ENCODE data around the gene AZU1.
"Not testable (repeated sequence)": the region's sequence is repeated elsewhere in the genome, so short reads cannot be mapped to it uniquely, and the experiment has no call there.

Gene AZU1

DNA sequence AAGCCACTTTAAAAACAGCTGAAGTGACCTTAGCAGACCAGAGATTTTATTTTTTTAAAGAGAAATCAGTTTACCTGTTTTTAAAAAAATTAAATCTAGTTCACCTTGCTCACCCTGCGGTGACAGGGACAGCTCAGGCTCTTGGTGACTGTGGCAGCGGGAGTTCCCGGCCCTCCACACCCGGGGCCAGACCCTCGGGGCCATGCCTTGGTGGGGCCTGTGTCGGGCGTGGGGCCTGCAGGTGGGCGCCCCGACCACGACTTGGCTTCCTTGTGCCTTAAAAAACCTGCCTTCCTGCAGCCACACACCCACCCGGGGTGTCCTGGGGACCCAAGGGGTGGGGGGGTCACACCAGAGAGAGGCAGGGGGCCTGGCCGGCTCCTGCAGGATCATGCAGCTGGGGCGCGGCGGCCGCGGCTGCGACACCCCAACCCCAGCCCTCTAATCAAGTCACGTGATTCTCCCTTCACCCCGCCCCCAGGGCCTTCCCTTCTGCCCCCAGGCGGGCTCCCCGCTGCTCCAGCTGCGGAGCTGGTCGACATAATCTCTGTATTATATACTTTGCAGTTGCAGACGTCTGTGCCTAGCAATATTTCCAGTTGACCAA is 16.7 kb upstream of the AZU1 start:
- no peak for DNase-seq

DNA sequence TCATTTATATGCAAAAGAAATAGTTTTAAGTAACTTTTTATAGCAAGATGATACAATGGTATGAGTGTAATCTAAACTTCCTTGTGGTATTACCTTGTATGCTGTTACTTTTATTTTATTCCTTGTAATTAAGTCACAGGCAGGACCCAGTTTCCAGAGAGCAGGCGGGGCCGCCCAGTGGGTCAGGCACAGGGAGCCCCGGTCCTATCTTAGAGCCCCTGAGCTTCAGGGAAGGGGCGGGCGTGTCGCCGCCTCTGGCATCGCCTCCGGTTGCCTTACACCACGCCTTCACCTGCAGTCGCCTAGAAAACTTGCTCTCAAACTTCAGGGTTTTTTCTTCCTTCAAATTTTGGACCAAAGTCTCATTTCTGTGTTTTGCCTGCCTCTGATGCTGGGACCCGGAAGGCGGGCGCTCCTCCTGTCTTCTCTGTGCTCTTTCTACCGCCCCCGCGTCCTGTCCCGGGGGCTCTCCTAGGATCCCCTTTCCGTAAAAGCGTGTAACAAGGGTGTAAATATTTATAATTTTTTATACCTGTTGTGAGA is 16.1 kb upstream of the AZU1 start:
- no peak for DNase-seq

DNA sequence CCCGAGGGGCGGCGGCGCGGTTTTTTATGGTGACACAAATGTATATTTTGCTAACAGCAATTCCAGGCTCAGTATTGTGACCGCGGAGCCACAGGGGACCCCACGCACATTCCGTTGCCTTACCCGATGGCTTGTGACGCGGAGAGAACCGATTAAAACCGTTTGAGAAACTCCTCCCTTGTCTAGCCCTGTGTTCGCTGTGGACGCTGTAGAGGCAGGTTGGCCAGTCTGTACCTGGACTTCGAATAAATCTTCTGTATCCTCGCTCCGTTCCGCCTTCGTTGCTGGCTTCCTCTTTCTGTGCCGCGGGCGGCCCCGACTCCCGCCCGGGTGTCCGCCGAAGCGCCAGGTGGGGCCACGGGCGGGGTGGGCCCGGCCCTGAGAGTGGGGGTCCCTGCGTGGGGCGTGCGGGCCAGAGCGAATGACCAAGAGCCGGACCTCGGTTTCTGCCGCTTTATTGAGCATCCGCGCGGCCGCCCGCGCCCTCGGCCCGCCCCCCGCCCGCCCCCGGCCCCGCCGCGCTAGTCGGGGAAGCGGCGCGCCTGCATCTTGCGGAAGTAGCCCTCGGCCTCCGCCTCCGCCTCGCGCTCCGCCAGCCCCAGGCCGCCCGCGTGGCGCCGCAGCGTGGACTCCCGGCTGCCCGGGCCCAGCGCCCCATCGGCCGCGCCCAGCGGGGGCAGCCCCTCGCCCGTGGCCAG is 15.4 kb upstream of the AZU1 start:
- no peak for DNase-seq

DNA sequence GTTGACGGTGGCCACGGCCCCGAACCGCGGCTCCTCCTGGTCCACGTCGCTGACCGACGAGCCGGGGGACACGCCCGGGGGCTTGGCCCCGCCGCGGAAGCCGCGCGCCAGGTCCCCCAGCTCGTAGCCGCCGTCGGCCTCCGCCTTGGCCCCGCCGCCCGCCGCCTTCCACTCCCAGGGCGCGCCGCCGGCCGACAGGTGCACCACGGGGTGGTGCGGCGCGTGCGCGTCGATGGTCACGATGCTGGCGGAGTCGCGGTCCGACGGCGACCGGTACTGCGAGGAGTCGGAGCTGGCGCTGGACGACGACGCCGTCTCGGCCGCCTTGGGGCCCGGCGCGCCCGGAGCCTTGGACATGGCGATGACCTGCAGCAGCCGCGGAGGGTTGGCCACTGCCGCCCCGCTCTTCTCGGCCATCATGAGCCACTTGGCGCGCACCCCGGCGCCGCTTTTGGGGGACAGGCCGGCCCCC is 14.9 kb upstream of the AZU1 start:
- no peak for DNase-seq

GRCh38 chr19:813219-814151 is 14.2 kb upstream of the AZU1 start:
- DNase-seq: no peak

DNA sequence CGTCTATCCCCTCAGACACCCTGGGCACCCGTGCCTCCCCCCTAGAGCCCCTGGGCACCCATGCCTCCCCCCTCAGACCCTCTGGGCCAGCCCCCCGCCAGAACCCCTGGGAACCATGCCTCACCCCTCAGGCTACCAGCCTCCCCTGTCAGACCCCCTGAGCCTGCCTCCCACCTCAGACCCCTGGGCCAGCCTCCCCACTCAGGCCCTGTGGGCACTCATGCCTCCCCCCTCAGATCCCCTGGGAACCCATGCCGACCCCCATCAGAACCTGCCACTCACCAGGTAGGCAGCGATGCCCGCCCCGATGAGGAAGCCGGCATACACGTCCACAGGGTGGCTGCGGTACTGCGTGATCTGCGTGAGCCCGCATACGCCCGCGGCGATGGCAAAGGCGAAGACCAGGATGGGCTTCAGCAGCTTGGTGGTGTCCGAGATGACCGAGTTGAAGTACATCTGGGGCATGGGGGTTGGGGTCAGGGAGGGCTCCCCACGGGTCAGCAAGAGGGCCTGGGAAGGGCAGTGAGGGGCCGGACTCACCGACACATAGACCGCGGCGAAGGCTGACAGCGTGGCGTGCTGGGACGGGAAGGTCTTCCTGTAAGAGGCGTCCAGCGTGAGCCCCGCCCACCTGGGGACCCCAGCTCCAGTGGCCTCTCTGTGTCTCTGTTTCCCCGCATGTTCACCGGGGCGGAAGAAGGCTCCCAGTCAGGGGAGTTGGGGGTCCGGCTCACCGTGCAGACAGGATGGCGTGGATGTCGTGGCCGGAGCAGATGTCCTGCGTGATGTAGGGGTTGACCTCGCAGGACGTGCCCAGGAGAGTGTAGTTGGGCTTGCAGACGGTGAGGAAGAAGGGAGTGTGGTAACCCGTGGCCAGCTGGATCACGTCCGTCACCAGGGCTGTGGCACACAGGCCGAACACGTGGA is 13.2 kb upstream of the AZU1 start:
- no peak for DNase-seq

DNA sequence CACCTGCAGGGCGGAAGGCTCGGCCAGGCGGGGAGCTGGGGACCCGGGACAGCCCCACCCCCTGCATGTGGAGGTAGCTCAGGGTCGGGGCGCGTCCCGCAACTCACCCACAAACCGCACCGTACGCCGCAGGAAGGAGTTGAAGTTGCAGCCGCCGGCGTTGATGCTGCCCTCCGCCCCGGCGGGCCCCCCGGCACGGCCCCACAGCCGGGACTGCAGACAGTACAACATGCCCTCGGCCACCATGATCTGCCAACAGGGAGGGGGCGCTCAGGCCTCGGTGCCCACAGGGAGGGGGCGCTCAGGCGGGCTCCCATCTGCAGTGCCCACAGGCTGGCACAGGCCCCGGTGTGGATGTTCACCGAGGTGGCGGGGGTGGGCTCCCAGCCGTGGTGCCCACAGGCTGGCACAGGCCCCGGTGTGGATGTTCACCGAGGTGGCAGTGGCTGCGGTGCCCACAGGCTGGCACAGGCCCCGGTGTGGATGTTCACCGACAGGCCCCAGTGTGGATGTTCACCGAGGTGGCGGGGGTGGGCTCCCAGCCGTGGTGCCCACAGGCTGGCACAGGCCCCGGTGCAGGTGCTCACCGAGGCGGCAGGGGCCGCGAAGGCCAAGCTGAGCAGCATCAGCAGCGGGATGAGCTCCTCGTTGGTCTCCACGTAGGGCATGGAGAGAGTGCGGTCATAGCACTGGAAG is 12.4 kb upstream of the AZU1 start:
- DNase-seq: no peak

- DNase-seq: no peak
Observed at GRCh38 chr19:815775-816499, 11.7 kb upstream of the AZU1 start.

DNA sequence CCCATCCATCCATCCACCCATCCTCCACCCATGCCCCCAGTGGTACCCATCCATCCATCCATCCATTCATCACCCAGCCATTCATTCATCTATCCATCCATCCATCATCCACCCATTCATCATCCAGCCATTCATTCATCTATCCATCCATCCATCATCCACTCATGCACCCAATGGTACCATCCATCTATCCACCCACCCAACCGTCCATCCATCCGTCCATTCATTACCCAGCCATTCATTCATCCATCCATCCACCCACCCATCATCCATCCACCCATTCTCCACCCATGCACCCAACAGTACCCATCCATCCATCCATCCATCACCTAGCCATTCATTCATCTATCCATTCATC is 11.2 kb upstream of the AZU1 start:
- DNase-seq: no peak

DNA sequence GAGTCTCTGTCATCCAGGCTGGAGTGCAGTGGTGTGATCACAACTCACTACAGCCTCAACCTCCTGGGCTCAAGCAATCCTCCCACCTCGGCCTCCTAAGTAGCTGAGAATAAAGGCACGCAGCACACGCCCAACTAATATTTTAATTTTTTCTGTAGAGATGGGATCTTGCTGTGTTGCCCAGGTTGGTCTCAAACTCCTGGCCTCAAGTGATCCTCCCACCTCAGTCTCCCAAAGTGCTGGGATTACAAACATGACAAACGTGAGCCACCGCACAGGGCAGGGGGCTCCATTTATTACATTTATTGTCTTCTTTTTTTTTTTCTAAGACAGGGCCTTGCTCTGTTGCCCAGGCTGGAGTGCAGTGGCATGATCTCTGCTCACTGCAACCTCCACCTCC is 7.4 kb upstream of the AZU1 start:
- not testable (repeated sequence) for DNase-seq

DNA sequence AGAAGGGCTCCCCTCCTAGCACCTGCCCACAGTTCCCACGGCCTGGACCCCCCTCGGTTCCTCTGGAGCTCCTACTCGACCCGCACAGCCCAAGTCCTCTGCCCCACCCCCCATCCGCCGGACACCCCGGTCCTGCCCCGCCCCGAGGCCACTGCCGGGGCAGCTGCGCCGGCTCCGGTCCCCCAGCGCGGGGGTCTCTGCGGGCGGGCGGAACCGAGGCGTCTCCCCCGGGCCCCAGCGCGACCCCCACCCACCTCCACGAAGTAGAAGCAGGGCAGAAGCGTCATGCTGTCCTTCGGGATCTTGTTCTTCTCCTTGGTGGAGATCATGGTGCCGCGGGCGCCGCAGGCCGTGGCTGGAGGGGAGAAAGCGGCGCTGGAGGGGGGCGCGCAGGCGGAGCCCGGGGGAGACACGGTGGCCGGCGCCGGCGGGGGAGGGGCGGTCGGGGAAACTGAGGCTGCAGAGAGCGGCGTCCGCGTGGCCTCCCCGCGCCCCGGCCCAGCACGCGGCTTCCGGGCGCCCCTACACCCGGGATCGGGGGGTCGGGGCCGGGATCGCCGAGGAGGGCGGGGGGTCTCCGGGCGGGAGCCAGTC is 6.3 kb upstream of the AZU1 start:
- DNase-seq: no peak

GRCh38 chr19:821825-822503 is 5.7 kb upstream of the AZU1 start, which contains the start of gene PLPPR3:
PLPPR3 (minus strand) TSS chr19:821955; CDS start chr19:821559, 396 bp downstream.
- no peak for DNase-seq

DNA sequence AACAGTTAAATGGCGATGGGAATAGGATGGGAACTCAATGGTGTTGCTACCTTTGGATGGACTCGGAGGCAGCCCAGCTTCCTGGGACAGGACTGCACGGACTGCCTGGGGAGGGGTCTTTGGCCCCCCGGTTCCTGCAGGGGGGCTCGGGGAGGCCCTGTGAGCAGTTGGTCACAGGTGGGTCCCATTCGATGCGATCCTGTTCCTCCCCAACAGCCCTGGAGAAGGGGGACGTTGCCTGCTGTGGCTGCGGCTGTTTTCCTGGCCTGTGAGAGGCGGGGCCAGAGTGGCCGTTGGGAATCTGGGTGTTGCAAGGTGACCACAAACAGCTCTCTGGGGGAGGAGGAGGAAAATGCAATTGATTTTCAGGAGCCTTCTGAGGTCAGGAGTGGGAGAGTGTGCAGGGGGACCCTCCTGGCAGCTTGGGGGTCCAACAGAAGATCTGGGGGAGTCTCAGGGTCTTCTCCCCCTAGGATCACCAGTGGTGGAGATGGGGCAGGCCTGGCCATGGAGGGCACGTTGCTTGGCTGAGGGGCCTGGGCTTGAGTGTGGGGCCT is 4.0 kb upstream of the AZU1 start:
- DNase-seq: no peak

DNA sequence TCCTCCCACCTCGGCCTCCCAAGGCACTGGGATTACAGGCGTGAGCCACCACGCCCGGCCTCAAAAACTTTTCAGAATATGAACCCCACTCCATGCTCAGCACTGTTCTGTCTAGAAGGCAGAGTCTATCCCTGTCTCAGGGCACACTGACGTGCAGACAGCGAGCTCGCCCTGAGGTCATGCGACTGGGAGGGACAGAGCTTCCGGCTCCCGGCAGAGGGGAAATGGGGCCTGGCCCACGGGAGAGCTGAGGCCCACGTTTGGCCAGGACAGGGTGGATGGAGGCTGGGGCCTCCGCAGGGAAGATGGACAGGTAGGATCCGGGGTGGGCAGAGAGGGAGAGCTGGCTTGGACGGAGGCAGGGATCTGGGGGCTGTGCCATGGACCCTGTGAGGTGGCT is 2.8 kb upstream of the AZU1 start:
- DNase-seq: no peak

DNA sequence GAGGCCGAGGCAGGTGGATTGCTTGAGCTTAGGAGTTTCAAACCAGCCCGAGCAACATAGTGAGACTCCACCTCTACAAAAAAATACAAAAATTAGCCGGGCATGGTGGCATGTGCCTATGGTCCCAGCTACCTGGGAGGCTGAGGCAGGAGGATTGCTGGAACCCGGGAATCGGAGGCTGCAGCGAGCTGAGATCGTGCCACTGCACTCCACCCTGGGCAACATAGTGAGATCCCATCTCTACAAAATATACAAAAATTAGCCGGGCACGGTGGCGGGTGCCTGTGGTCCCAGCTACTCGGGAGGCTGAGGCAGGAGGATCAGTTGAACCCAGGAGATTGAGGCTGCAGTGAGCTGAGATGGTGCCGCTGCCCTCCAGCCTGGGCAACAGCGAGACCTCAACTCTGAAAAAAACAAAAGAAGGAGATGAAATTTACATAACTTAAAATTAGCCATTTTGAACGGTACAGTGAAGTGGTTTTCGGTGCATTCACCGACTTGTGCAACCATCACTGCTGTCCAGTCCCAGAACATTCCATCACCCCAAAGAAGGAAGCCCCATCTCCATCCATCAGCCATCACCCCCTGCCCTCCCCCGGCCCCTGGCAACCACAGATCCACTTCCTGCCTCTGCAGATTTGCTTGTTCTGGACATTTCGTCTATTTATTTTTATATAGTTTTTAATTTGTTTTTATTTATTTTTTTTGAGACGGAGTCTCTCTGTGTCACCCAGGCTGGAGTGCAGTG is 1.6 kb upstream of the AZU1 start:
- no peak for DNase-seq

DNA sequence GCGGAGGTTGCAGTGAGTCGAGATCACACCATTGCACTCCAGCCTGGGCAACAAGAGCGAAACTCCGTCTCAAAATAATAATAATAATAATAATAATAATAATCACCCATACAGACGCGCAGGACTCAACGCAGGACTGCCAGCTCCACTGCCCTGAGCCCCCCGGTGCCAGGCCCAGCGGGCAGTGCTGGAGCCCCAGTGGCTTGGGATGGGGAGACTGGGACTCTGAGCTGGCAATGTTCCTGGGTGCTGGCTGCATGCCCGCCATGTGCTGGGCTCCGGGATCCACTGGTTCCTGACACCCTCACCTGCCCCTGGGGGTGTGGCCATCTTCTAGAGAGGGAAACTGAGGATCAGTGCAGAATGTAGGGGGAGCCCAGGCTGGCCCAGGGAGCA is 325 bp upstream of the AZU1 start:
- DNase-seq: no peak

DNA sequence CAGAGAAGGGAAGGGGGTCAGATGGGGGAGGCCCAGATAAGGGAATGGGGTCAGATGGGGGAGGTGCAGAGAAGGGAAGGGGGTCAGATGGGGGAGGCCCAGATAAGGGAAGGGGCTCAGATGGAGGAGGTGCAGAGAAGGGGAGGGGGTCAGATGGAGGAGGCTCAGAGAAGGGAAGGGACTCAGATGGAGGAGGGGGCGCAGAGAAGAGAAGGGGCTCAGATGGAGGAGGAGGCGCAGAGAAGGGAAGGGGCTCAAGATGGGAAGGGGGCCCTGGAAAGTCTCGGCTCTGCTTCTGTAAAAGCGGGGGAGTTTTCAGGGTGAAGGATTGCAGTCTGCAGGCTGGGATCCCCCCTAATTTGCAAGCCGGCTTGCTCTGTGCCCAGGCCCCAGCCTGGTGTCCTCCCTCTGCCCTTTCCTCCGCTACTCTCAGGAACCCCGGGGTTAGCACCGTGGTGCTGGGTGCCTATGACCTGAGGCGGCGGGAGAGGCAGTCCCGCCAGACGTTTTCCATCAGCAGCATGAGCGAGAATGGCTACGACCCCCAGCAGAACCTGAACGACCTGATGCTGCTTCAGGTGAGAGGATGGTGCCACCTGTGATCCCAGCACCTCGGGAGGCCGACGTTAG is 1.6 kb downstream of the AZU1 start:
- no peak for DNase-seq
